ENCODE results near the gene OTOG.

The OTOG gene

GRCh38 chr11:17645190-17645970 lies 98.3 kb downstream of the OTOG start:
- in situ Hi-C loops (cut with MboI; ENCODE audit: low sequenced_read_pairs, unreplicated experiment), result no loop called here

GRCh38 chr11:17646451-17647145 lies 99.5 kb downstream of the OTOG start:
- no peak for TF ChIP-seq CTCF (IDR thresholded peaks at IDR 0.05; ENCODE audit: borderline replicate concordance, control extremely low read depth, extremely low read depth, insufficient read depth, missing control alignments)
- in situ Hi-C loops (cut with MboI; ENCODE audit: low sequenced_read_pairs, unreplicated experiment), result no loop called here
- peak; percentile 2 for DNase-seq (ENCODE audit: low spot score)

More at GRCh38 chr11:17645190-17645970, 98.3 kb downstream of the OTOG start:
- no peak for TF ChIP-seq CTCF (IDR thresholded peaks at IDR 0.05; ENCODE audit: borderline replicate concordance, control extremely low read depth, extremely low read depth, insufficient read depth, missing control alignments)
- peak; percentile 15 for DNase-seq (ENCODE audit: low spot score)

- peak; percentile 3 for DNase-seq (ENCODE audit: low spot score)
- in situ Hi-C loops (cut with MboI; ENCODE audit: low sequenced_read_pairs, unreplicated experiment), result no loop called here
- no peak for TF ChIP-seq CTCF (IDR thresholded peaks at IDR 0.05; ENCODE audit: borderline replicate concordance, control extremely low read depth, extremely low read depth, insufficient read depth, missing control alignments)
These were observed 101.5 kb downstream of the OTOG start for GRCh38 chr11:17648528-17648927.

GRCh38 chr11:17649261-17649660 lies 102.2 kb downstream of the OTOG start:
- in situ Hi-C loops (cut with MboI; ENCODE audit: low sequenced_read_pairs, unreplicated experiment), result no loop called here
- no peak for DNase-seq (ENCODE audit: low spot score)
- TF ChIP-seq CTCF (IDR thresholded peaks at IDR 0.05; ENCODE audit: borderline replicate concordance, control extremely low read depth, extremely low read depth, insufficient read depth, missing control alignments), result no peak

- in situ Hi-C loops (cut with MboI; ENCODE audit: low sequenced_read_pairs, unreplicated experiment), result no loop called here
- no peak for TF ChIP-seq CTCF (IDR thresholded peaks at IDR 0.05; ENCODE audit: borderline replicate concordance, control extremely low read depth, extremely low read depth, insufficient read depth, missing control alignments)
- peak; percentile 12 for DNase-seq (ENCODE audit: low spot score)
These were observed 102.6 kb downstream of the OTOG start for GRCh38 chr11:17649696-17650095.

GRCh38 chr11:17650127-17650911 lies 103.3 kb downstream of the OTOG start:
- in situ Hi-C loops (cut with MboI; ENCODE audit: low sequenced_read_pairs, unreplicated experiment), result no loop called here
- no peak for TF ChIP-seq CTCF (IDR thresholded peaks at IDR 0.05; ENCODE audit: borderline replicate concordance, control extremely low read depth, extremely low read depth, insufficient read depth, missing control alignments)
- DNase-seq (ENCODE audit: low spot score), result peak; percentile 13
